ENCODE results near the gene METTL22.

DNA sequence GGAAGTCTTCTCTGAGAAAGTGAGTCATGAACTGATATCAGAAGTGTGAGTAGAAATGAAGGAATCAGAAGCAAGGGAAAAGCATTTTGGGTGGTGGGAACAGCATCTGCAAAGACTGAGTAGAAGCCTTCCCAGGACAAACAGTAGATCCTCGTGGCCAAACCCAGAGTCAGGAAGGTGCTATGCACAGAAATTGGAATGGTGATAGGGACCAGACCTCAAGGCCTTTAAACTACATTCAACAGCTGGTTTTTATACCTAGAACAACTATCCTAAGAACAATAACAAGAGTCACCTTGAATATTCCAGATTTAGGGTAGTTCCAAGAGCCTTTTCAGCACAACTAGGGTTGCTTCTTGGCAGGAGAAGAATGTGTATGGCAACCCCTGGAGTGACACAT, 68.2 kb downstream of the METTL22 start:
- TF ChIP-seq, protein P1, sequence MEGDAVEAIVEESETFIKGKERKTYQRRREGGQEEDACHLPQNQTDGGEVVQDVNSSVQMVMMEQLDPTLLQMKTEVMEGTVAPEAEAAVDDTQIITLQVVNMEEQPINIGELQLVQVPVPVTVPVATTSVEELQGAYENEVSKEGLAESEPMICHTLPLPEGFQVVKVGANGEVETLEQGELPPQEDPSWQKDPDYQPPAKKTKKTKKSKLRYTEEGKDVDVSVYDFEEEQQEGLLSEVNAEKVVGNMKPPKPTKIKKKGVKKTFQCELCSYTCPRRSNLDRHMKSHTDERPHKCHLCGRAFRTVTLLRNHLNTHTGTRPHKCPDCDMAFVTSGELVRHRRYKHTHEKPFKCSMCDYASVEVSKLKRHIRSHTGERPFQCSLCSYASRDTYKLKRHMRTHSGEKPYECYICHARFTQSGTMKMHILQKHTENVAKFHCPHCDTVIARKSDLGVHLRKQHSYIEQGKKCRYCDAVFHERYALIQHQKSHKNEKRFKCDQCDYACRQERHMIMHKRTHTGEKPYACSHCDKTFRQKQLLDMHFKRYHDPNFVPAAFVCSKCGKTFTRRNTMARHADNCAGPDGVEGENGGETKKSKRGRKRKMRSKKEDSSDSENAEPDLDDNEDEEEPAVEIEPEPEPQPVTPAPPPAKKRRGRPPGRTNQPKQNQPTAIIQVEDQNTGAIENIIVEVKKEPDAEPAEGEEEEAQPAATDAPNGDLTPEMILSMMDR (IDR thresholded peaks at IDR 0.05) = no peak
- no peak for TF ChIP-seq EZH2 (IDR thresholded peaks at IDR 0.05; ENCODE audit: borderline replicate concordance, insufficient read depth, low read depth, low read length, poor library complexity, severe bottlenecking)

Measured in B cell (primary cell).